Right ventricle myocardium superior (tissue), 1 donor: ENCODE data around the gene RBM38. TPM values are rescaled to one million over a fixed set of nuclear protein-coding genes. Genes with fewer than 3 reads are reported as not detected.
A peak's percentile ranks its signal among the peaks of the same experiment; 100 is the strongest.

Experiments used
- ATAC-seq: fragments of 200-7000 bp; cut with Tn5 transposase; one replicate; pipeline ENCODE4 v1.9.1; 2020; ENCODE audit warnings: mild to moderate bottlenecking; ENCODE audit not compliant: poor library complexity
- DNase-seq: peaks from one replicate; pipeline ENCODE4 v3.0.0-alpha.2; 2020
- intact Hi-C: fragments of 100-400 bp; cut with DNase I; formaldehyde crosslinking; loops from one replicate; pipeline ENCODE4 v1.11.2; 2022
- total RNA-seq: library from RNA; stranded (reverse); fragmentation: NEBNext Ultra II Directional; extraction: Animal tissue kit (Norgen Biotek cat#: 25700); gene quantifications from one replicate; pipeline ENCODE4 v1.2.1, GENCODE V29; 2021
- donor health status: DM: no; HTN: yes; CAD: no; lungs with severe emphysema.

The RBM38 gene
- total RNA-seq, 1 donor from 2014 or later, result 91.5 TPM

DNA sequence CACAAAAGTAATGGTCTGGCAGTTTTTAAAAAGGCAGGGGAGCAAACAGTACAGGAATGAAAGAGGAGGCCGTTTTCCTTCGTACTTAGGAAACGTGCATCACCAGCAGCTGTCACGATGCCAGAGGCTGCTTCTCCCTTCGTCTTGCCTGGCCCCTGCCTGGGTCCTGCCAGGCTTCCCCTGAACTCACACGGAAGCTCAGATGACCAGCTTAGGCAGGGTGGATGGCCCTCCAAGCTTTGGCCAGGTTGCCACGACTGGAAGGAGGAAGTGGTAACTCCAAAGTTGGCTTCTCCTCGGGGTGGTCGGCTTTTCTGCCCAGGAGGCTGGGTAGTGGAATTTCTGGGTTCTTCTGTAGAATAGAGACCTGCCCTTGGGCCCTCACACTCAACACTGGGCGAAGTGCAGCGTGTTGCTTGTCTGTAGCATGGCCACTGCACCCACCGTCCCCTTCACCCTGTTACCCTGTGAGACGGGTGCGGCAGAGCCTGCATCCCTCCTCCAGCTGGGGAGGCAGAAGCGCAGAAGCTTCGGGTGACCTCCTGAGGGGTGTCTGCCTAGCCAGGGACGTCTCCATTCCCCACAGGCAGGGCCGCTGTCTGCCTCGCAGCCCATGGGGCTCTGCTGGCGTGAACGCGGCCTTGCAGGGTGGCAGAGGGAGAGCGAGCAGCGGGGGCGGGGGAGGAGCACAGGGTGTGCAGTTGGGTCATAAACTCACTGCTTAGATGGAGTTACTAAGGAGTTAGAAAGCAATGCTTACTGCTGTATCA is 18.4 kb upstream of the RBM38 start:
- DNase-seq (no peak), ATAC-seq (no peak)
- intact Hi-C loops, result loop anchor here (10.0 kb wide), 1 partner anchor 842 kb away; no protein-coding TSS in a partner anchor

DNA sequence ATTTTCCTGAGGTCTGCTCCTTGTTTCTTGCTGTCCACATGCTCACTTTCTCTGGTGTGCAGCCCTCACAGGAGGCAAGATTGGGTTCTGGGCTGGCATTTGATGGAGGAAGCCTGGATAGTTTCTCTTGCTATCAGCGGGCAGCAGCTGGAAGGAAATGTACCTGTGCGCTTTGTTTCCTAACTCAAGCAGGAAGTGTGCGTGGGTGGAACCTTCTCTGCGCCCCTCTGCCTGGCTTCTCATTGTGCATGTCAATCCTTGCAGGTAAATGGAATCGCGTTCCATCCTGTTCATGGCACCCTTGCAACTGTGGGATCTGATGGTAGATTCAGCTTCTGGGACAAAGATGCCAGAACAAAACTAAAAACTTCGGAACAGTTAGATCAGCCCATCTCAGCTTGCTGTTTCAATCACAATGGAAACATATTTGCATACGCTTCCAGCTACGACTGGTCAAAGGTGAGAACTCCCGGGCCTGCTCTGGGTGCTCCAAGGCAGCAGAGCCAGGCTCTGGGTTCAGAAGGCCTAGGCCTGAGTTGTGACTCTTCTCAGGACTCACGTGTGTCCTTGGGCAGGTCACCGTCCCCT is 16.8 kb upstream of the RBM38 start:
- intact Hi-C loops, result loop anchor here (10.0 kb wide), 1 partner anchor 840 kb away; no protein-coding TSS in a partner anchor
- DNase-seq (no peak), ATAC-seq (no peak)

DNA sequence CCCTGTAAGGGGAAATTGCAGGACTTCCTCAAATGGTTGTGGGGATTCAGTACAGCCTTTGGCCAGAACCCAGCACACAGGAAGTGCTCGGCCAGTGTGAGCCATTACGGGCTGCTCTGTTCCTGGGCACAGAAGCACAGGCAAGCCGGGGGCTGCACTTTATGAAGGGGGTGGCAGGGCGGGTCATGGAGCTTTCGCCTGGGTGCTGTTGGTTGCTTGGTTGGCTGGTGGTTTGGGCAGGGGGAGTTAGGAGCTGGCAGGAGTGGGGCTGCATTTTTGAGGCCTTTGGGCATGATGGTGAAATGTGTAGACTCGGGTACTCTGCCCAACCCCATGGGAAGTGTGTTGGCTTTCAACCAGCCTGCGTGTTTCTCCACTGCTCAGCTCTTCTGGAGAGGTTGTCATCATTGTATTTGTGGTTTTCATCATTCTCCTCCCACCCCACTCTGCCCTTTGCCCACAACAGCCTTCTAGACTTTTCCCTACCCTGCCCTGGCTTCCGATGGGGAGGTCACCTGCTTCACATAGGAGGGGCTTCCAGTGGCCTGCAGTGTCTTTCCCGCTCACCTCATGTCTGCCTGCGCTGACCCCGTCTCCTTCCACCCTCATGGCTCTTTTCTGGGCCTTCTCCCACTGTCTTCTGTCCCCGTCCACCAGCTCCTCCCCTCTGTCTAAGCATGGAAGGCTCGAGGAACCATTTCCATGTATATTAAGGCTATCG is 16.1 kb upstream of the RBM38 start:
- intact Hi-C loops, result loop anchor here (5.0 to 10.0 kb wide), 2 partner anchors 217 to 840 kb away; no protein-coding TSS in a partner anchor
- peak; percentile 78 for ATAC-seq
- peak; percentile 70 for DNase-seq

DNA sequence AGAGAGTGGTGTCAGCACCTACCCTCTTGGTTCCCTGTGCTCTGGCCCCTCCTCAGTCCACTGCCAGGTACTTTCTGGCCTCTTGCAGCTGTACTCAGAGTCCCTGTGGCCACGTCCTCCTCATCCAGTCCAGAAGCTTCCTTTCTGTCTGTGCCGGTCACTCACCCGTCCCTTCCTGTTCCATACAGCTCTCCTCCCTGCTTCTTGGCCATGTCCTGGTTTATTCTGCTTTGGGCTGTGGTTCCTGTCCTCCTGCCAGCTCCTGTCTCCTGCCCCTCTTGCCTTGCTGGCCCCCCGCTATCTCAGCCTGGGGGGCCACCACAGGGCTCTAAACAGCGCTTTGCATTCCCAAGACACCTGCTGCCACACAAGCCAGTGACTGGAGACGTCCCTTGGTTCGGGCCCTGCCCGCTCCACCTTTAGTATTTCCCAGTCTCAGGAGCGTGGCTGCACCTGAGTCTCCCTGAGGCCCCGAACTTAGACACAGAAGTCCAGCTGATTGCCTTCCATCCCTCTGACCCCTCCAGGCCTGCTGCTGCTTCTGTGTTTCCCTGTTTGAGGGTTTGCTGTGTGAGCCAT is 15.5 kb upstream of the RBM38 start:
- intact Hi-C loops, result loop anchor here (5.0 to 10.0 kb wide), 2 partner anchors 217 to 839 kb away; no protein-coding TSS in a partner anchor
- ATAC-seq (peak; percentile 18), DNase-seq (no peak)

DNA sequence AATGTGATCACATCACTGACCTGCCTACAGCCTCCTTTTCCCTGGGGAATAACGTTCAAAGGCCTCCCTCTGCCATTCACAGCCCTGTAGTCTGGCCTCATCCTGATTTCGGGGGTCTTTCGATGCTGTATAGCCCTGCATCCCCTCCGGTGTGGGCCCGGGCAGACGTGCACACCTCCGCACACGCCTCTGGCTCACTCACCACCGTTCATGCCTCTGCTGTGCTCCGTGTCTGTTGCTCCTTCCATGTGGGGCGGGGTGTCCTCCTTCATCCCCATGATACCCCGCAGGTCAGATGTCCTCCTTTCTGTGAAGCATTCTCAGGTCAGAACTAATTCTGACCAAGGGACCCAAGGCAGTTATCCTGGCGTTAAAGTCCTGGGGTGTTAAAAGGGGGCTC is 13.8 kb upstream of the RBM38 start:
- intact Hi-C loops, result loop anchor here (5.0 to 10.0 kb wide), 2 partner anchors 215 to 837 kb away; no protein-coding TSS in a partner anchor
- DNase-seq (no peak), ATAC-seq (no peak)

DNA sequence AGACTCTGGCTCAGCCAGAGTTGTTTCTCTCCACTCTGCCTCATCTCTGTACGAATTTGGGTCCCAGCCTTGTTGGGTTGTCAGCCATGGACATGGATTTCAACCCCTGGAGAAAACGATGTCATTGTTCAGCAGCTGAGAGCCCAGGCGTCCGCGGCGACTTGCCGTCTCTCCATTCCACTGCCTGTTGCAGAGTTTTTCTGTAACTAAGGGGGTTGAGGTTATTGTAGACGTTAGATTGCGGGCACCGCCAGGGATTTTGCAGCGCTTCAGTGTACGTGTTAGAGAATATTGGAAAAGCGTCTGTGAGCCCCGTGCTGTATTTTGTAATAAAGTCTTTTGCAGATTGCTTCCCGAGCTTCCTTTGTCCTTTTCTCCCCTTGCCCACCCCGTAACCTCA is 13.1 kb upstream of the RBM38 start:
- intact Hi-C loops, result loop anchor here (5.0 to 10.0 kb wide), 2 partner anchors 214 to 837 kb away; no protein-coding TSS in a partner anchor
- ATAC-seq, result no peak
- no peak for DNase-seq

DNA sequence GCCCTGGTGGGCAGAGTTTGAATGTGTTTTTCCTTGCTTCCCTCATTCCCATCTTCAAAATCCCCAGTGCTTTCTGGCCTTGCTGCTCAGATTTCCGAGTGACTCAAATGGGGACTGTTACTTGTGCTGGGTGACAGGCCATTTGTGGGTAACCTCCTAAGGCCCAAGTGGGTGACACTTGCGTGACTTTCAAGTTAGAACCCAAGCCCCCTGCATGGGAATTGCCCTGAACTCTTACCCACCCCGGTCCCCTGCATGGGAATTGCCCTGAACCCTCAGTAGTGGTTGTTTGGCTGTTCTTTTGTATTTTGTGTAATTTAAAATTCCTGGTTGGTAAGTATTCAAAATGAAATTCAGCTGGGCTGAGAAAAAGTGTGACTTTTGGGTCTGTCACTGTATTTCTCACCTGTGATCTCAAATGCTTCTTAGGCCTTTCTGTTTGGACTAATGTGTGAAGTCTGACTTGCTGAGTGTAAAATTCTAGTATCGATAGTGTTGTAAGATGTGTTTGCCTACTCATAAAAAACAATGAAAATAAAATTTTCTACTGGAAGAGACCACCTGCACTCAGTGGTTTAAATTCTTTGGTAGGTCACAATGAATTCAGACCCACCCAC is 12.4 kb upstream of the RBM38 start:
- ATAC-seq, result no peak
- intact Hi-C loops, result loop anchor here (5.0 to 10.0 kb wide), 2 partner anchors 214 to 836 kb away; no protein-coding TSS in a partner anchor
- DNase-seq, result no peak

DNA sequence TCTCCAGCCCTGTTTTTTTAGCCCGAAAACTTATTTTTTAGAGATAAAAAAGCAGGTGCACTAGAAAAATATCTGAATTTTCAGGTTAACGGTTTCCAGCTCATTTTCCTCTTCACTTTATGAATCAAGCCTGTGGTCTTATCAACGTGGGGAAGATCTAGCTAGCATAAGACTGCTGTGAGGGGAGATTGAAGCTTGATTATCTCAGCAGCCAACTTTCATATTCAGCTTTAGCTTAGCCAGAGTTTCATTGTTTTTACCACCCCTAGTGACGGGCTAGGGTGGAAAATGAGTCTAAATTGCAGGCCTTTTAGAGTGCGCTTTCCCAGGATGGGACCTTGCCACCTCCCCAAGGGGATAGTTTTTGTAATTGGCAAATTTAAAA is 11.9 kb upstream of the RBM38 start:
- intact Hi-C loops, result loop anchor here (5.0 to 10.0 kb wide), 2 partner anchors 213 to 836 kb away; no protein-coding TSS in a partner anchor
- no peak for DNase-seq
- no peak for ATAC-seq

DNA sequence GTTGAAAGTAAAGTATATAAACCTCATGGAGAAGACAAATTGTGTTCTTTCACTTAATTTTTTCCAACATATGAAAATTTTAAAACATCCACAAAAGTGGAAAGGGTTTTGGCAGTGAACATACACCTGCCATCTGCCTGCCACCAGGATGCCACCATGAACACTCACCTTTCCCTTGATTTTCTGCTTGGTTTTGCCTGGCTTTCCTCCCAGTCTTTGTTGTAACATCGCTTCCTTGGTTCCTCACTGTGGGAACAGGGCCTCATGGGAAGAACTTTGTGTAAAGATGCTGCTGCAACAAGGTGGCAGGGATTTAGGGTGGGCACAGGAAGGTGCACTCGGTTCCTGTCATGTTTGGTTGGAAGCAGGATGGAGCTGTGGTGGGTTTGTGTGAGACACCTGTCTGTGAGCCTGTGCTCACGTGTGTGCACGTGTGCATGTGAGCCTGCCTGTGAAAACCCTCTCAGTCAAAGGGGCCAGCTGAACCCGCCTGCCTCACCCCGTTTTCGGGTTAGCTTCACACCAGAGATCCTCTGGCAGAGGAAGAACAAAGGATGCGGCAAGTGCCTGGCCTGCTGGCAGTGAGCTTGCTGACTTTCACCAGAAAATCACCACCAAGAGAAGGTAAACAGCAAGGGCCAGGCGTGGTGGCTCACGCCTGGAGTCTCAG is 11.0 kb upstream of the RBM38 start:
- no peak for DNase-seq
- intact Hi-C loops, result no loop called here

DNA sequence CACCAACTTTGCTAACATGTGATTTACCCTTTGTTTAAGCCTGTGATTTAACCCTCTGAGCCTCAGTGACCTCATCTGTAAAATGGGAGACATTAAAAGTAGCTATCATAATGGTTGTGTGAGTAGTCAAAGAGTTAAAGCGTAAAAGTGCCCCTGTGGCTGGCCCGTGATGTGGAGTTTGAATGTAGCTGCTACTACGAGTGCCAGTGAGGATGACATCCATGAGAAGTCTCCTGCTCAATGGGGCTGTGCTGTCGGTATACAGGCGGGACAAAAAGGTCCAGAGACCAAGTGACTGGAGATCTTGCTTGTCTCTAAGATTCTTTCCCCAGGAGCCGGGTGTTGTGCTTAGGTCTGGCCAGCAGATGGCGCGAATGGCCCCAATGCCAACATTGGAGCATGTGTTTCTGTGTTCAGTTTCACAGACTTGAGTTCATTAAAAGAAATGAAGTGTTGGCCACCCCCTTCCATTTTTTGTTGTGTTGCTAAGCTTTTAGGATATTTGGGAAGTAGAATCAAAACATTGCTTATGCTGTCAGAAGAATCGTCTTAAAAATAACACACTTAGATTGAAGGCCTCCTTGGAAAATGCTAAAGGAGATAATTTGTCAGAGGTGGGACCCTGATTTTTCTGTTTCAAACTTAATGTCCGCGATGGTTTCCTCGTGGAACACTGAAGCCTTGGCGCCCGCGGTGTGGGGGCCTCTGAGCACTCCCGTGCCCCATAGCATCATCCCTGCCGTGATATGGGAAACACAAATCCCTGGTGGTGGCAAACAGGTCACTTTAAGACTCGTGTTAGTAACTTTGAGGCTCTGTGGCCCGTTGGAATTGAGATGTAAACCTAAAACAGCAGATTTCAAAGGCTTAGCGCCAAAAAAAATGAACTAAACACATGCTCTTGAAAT is 9.3 kb upstream of the RBM38 start:
- peak; percentile 65 for ATAC-seq
- peak; percentile 88 for DNase-seq
- intact Hi-C loops, result loop anchor here (2.0 kb wide), 1 partner anchor 113 kb away; no protein-coding TSS in a partner anchor

More for the DNA sequence above, 11.0 kb upstream of the RBM38 start:
- ATAC-seq, result no peak

DNA sequence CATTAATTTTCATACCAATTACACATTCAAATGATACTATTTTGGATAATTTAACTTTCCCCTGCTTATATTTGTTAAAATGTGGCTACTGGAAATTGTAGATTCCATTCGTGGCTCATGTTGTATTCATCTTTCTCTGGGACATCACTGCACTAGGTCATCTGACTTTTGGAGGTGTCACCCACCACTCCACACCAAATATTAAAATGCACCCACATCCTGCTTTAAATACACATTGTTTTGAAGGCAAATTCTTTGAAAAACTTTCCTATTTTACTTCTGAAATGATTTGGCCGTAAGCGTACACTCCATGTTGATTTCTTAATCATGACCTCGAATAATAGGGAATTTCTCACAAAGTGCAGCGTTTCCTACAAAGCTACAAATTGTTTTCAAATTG is 8.7 kb upstream of the RBM38 start:
- intact Hi-C loops, result loop anchor here (2.0 kb wide), 1 partner anchor 112 kb away; no protein-coding TSS in a partner anchor
- no peak for ATAC-seq
- no peak for DNase-seq

DNA sequence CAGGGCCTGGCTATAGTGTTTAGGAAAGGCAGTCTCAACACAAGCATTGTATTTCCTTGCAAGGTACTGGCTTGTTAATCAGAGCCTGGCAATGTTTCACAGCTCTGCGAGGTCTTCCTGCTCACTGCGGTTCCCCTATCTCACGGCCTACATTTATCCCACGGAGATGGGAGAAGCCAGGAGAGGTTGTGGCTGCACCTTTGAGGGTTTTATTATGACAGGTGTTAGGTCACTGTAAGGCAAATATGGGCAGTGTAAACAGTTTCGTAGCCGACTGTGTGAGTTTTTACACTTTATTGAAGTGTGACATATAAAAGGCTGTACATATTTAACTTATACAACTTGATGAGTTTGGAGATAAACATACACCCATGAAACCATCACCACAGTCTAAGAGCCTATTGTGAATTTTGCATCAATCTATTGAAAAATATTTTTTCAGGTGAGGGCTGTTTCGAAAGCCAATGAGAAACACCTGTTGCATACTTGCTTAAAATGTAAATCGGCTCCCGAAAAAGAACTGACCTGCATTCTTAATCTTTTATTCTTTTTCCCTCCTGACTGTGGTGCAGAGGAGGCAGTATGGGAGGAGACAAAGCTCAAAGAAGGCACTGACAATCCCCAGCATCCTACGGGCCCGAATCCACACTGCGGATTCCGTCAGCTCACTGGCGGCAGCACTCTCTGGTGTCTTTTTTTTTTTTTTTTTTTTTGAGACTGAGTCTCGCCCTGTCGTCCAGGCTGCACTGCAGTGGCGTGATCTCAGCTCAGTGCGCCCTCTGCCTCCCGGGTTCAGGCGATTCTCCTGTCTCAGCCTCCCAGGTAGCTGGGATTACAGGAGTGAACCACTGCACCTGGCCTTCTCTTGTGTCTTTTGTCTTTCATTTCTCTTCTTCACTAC is 7.5 kb upstream of the RBM38 start:
- intact Hi-C loops, result loop anchor here (2.0 kb wide), 1 partner anchor 111 kb away; no protein-coding TSS in a partner anchor
- ATAC-seq (no peak), DNase-seq (peak; percentile 24)

DNA sequence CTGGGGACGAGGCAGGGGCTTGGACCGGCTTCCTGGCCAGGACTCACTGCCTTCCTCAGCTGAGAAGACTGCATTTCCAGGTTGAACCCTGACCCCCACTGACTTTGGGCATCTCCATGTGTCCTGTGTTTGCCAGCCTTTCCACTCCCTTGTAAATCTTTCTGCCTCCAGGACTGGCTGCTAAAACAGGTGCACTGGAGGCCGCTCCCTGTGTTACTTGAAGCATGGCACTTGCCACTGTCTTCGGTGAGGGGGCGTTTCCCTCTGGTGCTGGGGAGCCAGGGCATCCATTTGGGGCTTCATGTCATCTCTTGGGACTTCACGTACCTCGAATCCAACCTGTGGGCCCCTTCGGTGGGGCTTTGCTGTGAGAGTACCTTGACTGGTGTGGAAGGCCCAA is 6.7 kb upstream of the RBM38 start:
- intact Hi-C loops, result no loop called here
- DNase-seq (peak; percentile 36), ATAC-seq (no peak)

DNA sequence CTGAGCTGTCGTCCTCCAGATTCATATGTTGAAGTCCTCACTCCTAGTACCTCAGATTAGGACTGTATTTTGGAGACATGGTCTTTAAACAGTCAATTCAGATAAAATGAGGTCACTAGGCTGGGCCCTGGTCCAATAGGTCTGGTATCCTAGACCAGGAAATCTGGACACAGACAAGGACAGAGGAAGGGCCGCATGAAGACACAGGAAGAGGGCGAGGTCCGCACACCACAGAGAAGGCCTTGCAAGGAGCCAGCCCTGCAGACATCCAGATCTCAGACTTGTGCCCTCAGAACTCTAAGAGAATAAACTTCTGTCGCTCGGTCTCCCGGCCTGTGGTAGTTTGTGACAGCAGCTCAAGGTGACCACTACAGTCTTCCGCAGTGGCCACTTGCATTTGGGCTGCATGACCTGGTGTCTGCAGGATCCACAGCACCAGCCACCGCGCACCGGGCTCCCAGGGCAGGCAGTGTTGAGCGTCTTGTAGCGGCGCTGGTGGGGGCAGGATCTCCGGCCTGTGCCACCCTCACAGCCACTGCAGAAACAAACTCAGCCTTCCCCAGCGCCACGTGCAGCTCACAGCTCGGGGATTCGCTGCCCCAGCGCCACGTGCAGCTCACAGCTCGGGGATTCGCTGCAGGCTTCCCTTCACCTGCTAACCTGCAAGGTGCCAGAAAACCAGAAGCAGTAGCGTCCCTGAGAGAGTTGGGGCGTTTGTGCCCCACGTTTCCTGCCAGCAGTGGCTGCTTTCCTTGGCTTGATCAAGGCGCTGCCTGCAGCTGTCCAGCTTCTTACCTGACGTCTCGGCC is 6.0 kb upstream of the RBM38 start:
- peak; percentile 43 for DNase-seq
- intact Hi-C loops, result no loop called here
- no peak for ATAC-seq

DNA sequence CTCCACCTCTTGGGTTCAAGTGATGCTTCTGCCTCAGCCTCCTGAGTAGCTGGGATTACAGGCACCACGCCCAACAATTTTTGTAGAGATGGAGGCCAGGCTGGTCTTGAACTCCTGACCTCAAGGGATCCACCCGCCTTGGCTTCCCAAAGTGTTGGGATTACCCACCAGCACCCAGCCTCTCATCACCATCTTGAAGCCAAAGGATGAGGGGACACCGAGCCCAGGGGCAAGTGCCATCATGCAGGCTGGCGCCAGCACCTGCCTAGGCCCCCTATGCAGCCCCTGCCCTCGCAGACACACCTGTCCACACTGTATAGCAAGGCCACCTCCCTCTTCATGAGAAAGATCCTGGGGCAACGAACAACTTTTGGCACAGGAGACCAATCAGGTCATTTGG is 5.3 kb upstream of the RBM38 start:
- no peak for DNase-seq
- no peak for ATAC-seq
- intact Hi-C loops, result no loop called here
